GM19455 (cell line): ENCODE results near the gene ZDHHC6.
"Not testable (repeated sequence)": the region's sequence is repeated elsewhere in the genome, so short reads cannot be mapped to it uniquely, and the experiment has no call there.

Experiments used
- ATAC-seq: cut with Tn5 transposase; IDR thresholded peaks from one replicate; pipeline ENCODE4 v1.9.1; 2021; ENCODE audit not compliant: unreplicated experiment

Gene ZDHHC6, protein sequence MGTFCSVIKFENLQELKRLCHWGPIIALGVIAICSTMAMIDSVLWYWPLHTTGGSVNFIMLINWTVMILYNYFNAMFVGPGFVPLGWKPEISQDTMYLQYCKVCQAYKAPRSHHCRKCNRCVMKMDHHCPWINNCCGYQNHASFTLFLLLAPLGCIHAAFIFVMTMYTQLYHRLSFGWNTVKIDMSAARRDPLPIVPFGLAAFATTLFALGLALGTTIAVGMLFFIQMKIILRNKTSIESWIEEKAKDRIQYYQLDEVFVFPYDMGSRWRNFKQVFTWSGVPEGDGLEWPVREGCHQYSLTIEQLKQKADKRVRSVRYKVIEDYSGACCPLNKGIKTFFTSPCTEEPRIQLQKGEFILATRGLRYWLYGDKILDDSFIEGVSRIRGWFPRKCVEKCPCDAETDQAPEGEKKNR

DNA sequence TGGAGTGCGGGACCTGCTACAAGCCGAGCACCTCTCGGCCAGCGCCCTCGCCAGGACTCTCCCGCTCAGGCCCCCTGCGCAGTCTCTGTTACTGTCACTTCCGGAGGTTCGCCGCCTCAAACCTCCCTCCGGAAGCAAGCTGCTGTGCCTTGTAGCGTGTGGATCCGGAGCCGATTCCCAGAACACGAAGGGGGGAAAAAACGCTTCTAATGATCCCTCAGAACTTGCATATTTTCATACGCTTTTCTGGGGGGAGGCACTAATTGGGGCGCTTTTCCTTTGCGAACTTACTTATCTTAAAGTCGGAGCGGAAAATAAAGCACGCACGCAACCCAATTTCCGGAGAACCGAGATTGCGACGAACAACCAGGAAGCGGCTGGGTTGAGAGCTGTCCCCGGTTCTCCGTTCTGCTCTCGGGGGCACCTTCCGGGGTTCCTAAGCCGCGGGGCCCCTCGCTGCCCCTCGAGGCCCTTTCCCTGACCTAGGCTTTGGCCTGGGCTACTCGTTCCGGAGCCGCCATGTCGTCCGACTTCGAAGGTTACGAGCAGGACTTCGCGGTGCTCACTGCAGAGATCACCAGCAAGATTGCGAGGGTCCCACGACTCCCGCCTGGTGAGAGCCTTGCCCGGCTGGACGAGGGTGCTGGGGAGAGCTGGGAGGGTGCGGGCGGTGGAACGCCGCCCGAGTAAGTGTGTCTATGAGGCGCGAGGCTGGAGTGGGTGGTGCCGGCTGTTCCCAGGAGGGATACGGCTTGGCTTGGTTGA, at the start of gene ZDHHC6, which contains the start of gene VTI1A:
Gene ZDHHC6 (minus strand): TSS at position 60 of the 765 bp plus-strand sequence. CDS start 1,478 bp downstream, outside the sequence.
Gene VTI1A (plus strand): TSS at position 361 of the 765 bp plus-strand sequence. CDS start 159 bp downstream, at position 520.
- peak; percentile 95 for ATAC-seq

DNA sequence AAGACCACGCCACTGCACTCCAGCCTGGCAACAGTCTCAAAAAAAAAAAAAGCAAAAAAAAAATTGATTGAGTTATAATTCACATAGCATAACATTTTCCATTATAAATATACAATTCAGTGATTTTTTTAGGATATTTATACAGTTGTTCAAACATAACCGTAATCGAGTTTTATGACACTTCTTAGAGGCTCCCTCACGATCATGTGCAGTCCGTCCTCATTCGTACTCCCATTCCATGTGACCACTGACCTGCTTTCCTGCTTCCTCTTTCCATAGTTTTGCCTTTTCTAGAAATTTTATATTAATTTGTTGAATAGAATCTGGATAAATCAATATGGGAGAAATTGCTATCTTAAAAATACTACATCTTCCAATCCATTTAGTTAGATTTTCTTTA, 46.0 kb upstream of the ZDHHC6 start:
- ATAC-seq: no peak

DNA sequence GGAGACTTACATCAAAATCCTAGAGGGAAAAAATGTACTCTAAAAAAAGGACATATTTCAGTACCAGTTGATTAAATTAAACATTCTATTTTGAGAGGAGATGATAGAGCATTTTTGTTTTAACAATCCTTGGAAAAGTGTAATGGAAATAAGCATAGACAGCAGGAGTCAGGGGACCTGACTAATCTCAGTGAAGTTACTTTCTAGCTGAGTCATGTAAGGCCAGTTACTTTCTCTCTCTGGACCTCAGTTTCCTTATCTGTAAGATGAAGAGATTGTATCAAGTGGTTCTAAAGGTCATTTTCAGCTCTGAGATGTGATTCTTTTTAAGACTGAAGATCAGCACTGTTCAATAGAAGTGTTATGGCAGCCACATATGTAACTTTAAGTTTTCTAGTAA, 44.4 kb upstream of the ZDHHC6 start:
- no peak for ATAC-seq

DNA sequence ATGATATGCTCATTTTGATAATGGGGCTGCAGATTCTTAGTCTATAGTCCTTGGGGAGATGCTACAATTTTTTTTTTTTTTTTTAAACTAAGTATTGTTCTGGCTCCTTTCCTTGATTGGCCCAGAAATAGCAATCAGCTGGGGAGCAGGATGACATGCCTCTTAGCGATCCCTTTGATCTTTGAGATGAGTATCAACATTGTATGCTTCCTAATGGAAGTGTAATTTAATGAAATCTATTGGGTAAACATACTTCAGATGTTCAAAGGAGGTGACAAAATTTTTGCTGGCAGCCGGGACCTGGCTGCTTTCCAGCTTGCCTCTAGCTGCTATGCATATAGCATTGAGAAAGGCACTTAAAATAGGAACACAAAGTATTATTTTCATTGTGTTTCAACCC, 43.8 kb upstream of the ZDHHC6 start:
- no peak for ATAC-seq

DNA sequence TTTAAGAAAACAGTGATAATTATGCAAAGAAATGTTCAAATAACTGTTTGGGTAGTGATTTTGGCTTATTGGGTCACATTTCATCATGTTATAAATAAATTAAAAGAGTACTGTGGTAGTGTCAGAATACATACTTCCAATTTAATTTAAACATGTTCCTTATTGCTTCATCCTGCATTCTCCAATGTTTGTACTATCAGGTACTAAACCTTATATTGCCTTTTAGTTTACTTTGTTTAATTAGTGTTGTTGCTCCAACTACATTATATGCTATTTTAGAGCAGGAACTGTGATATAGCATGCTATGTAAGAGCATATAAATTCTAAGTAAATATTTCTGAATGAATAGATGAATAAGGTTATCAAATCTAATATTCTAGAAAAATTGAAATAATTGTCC, 41.2 kb upstream of the ZDHHC6 start:
- no peak for ATAC-seq

DNA sequence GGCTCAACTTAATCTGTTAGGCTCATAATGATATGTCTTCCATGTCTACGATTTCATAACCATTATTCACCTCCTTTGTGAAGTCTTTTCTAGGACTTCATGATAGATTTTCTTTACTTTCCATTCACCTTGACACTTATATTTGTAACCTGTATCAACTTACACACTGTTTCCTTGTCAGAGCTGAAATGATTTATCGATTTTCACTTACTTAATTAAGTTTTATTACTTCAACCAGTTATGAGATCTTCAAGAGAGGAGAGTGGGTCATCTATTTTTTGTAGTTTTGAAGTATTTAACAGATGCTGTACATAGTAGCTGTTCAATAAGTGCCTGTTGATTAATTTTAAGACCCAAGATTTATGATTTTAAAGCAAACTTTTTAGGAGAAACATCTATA, 37.7 kb upstream of the ZDHHC6 start:
- no peak for ATAC-seq

DNA sequence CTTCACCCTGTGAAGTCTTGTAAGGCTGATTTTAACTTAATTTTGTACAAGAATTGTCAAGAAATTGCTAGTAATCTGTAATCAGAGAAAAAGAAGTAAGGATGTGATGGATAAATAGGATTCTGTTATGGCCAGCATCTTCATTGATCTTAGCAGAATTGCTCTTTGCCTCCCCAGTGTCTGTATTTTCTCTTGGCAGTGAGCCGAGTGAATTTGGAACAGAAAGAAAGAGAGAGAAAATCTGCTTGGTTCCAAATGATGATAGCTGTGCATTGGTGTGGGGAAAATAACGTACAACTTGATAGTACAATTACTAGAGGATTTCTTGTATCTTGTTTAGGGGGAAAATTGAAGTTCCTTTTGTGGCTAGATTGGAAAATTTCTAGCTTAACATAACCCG, 34.9 kb upstream of the ZDHHC6 start:
- no peak for ATAC-seq

DNA sequence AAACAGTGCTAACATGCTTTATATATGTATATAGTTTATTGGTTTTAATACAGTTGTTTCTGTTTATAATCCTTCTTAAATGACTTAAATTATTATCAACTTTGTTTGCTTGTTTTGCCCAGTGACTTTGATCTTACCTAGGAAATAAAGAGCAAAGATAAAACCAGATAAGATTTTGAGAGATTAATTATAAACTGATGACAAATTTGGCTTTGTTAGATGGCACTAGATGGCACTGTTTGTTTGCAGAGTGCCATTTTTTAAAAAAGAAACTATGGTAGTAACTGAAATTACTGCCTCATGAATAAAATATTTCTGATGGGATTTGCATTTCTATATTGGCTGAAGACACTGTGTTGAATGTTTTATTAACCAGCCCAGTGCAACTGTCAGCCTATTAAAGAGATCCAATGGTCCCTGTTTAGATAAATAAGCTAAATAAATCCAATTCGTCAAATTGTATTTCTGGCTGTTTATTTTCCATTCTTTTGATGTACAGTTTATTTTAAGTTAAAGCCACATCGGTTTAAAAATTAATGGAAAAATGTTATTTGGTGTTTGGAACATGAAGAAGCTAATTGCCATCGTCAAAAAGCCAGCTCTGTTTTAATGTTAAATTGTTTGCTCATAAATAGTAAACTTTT, 29.0 kb upstream of the ZDHHC6 start:
- no peak for ATAC-seq

DNA sequence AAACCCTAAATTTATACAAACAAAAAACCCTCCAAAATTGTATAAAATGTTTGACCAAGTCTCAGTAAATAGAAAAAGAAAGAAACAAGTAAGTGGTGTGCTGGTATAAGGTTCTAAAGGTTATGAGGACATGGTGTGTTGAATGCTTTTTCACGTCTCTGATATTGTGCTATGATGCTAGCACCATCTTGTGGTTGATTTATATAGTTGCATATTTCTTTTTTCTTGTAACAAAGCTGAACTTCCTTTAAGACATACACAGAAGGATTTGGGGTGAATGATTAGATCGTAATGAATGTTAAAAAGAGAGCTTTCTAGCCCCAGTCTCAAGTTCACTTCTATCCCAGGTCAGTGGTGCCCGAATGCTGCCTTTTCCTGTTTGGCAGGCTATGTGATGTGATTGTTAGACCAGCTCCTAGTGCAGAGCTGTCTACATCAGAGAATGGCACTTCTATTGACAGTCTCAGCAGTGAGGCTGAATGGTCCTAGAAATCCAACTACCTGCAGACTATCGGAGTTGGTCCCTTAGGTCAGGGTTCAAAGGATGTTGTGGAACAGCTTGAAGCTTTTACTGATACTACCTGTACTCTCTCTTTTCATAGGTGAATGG, 25.3 kb upstream of the ZDHHC6 start:
- no peak for ATAC-seq

DNA sequence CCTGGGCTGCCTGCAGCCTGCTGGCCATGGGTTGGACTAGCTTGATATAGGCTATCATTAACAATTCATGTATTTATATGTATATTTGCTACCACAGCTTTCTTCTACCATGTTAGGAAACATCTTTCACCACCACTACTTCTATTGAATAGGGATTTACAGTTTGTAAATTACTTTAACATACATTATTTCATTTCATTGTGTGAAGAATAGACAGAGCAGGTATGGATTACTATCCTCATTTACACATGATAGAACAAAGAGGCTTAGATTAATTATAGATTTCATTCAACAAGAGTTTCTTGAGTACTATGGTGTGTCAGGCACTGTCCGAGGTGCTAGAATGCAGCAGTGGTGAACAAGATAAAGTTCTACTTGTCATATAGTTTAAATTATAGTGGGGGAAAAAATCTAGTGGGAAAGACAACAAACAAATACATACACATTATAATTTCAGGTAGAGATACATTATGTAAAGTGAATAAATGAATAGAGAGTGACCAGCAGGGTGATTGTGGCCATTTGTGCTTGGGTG, 20.9 kb upstream of the ZDHHC6 start:
- no peak for ATAC-seq

DNA sequence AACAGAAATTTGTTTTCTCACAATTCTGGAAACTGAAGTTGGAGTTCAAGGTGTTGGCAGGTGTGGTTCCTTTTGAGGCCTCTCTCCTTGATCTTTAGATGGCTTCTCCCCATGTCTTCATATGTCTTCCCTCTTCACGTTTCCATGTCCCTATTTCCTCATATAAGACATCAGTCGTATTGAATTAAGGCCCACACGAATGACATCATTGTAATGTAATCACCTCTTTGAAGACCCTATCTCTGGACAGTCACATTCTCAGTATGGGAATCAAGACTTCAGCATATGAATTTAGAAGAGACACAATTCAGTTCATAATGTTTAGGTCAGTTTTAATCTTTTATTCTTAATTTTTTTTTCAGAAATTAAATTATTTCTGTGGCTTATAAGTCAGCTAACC, 20.1 kb upstream of the ZDHHC6 start:
- ATAC-seq: no peak

DNA sequence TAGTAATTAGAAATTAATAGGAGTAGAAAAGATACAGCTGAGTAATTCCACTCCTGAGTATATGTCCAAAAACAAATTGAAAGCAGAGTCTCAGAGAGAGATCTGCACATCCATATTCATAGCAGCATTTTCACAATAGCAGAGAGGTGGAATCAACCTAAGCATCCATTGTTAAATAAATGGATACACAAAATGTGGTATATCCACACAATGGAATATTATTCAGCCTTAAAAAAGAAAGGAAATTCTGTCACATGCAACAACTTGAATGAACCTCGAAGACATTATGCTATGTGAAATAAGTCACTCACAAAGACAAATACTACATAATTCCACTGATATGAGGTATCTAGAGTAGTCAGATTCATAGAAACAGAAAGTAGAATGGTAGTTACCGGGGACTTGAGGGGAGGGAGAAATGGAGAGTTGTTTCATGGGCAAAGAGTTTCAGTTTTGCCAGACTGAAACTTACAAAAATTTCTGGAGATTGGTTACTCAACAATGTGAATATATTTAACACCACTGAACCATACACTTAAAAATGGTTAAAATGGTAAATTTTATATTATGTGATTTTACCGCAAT, 18.7 kb upstream of the ZDHHC6 start:
- ATAC-seq: no peak

DNA sequence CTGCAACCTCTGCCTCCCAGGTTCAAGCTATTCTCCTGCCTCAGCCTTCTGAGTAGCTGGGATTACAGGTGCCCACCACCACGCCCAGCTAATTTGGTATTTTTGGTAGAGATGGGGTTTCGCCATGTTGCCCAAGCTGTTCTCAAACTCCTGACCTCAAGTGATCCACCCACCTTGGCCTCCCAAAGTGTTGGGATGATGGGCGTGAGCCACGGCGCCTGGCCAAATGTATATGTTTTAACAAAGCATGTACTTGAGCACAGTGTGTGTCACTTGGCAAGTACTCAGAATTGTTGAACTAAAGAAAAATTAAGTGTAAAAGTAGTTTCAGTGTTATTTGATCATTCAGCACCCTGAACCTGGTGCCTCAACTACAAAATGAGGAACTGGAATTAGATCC, 17.4 kb upstream of the ZDHHC6 start:
- not testable (repeated sequence) for ATAC-seq

DNA sequence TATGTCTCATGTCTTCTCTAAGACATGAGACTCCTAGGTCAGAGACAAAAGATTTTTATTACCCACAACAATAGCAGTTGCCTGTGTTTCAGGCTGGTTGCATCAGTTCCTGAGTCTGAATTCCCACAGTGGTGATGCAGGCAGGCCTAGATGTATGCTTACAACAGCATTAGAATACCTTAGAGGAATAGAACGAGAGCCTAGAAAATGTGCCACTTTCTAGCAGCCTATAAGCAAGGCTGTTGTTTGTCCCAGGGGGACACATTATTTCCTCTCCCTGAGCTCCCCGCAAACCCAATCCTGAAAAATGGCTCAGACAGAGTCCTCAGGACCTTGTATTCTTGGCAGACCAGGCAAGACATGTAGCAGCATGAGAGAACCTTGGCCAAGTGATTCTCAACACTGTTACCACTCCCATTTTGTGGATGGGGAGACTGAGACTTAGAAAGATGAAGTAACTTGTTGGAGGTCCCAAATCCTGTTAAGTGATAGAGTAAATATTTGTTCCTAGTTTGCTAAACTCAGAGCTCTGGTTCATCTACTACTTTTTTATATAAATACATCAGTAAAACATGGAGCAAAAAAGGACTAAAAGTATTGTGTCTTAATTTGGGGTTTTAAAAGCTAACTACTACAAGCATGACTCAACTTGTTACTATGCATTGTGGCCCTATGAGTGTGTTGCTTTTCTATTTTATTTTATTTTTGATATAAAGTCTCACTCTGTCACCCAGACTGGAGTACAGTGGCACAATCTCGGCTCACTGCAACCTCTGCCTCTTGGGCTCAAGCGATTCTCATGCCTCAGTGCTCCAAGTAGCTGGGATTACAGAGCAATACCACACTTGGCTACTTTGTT, 14.5 kb upstream of the ZDHHC6 start:
- no peak for ATAC-seq

DNA sequence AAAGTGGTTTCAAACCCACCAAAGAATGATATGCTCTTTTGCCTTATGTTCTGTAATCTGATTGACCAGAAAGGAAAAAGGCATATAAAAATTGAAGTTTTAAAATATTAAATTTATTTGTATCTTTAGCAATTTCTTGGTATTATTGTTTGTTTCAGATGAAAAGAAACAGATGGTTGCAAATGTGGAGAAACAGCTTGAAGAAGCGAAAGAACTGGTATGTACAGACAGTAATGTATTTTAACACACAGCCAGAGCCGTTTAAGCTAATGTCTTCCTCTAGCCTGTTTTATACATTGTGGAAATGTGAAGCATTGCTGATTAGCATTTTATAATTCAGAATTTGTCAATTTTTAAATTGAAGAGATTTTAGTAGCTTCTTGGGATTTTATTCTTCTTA, 13.7 kb upstream of the ZDHHC6 start:
- ATAC-seq: no peak

DNA sequence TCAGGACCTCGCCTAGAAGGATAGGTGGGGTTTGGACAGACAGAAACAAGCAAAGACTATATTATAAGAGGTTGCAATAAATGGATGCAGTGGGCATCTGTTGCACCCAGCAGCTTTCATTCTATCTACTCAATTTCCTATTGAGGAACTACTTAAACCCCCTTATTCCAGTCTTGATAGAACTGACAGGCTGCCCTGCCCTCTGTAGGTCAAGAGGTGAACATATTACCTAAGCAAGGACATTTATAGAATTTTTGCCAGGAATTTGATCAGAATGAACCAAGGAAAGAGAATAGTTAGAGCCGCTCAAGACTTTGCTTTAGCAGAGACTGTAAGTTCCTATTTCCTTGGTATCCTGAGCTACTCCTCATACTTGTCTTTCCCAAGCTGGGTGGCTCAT, 9.8 kb upstream of the ZDHHC6 start:
- ATAC-seq: no peak

DNA sequence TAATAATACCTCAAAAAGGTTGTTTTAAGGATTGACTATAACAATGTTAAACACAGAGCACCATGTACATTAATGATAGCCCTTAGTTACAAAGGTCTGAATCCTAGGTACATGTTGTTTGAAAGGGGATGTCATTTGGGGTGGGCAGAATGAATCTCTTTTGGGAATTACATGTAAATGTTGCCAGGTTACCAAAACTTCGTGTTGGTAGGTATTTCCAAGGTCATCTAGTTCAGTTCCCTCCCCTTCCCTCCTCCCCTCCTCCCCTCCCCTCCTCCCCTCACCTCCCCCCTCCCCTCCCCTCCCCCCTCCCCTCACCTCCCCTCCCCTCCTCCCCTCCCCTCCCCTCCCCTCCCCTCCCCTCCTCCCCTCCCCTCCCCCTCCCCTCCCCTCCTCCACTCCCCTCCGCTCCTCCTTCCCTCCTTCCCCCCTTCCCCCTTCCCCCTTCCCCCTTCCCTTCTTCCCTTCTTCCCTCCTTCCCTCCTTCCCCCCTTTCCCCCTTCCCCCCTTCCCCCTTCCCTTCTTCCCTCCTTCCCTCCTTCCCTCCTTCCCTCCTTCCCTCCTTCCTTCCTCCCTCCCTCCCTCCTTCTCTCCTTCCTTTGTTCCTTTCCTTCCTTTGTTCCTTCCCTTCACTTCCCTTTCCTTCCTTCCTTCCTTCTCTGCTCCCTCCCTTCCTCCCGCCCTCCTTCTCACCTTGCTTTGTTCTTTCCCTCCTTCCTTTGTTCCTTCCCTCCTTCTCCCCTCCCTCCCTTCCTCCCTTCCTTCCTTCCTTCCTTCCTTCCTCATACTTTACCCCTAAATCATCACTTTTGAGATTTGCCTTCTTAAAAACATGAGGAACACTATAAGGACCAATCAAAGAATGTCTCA, 8.4 kb upstream of the ZDHHC6 start:
- ATAC-seq: no peak

DNA sequence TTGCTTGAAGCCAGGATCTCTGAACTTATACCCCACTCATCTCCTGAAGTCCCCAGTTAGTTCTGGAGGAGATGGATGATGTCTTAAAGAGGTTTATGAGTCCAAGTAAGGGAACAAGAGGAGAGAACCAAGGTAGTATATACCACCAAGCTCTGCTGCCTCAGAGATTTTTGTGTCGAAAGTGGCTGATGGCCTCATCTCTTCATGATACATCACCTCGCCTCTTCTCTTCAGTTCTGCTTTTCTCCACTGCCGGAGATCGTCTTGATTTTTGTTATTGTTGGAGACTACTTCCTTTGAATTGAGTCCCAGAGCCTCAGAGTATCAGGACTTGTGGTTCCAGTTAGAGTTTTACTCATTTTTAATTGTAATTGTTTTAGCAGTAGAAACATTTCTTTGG, 2.2 kb upstream of the ZDHHC6 start:
- ATAC-seq: no peak

DNA sequence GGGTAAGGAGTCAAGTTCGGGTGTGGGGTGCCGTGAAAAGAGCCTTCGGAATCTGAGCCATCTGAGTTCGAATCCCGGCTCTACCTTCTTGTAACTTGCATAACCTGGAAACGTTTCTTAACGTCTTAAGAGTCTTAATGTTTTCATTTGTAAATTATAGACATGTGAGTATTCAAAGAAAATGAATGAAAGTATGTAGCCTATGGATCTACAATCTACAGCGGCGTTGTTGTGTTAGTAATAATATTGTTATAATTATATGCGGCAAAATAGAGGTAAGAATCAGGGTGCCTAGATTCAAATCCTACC, 860 bp upstream of the ZDHHC6 start:
- ATAC-seq: no peak
